Ishikawa (cell line): ENCODE results near the gene SPON1.

ENCODE experiments used
- CREB1 ChIP-seq: IDR thresholded peaks from 2 replicates; pipeline ENCODE4 v1.6.1; 2012; ENCODE audit warnings: low read depth
- REST ChIP-seq: IDR thresholded peaks from 2 replicates; pipeline ENCODE4 v1.6.1; 2012; ENCODE audit warnings: low read depth, mild to moderate bottlenecking
- YY1 ChIP-seq: IDR thresholded peaks from 2 replicates; pipeline ENCODE4 v1.6.1; 2012; ENCODE audit warnings: low read depth

GRCh38 chr11:14300661-14301304 lies 338.3 kb downstream of the SPON1 start:
- no peak for TF ChIP-seq YY1
- TF ChIP-seq REST = no peak
- no peak for TF ChIP-seq CREB1
